Endothelial cell of umbilical vein (primary cell): Measurements from ENCODE around the gene IMPACT.

ENCODE experiments used
- EZH2 ChIP-seq: IDR thresholded peaks from 2 replicates; pipeline ENCODE4 v1.6.1; 2012; ENCODE audit warnings: borderline replicate concordance, low read depth, mild to moderate bottlenecking, moderate library complexity, low read length, inconsistent platforms; ENCODE audit not compliant: severe bottlenecking
- FOS ChIP-seq: IDR thresholded peaks from 2 replicates; pipeline ENCODE4 v1.6.1; 2011; ENCODE audit warnings: mild to moderate bottlenecking, low read length, moderate library complexity, borderline replicate concordance; ENCODE audit not compliant: insufficient read depth
- MYC ChIP-seq: IDR thresholded peaks from one replicate; pipeline ENCODE4 v1.6.1; 2011; ENCODE audit warnings: mild to moderate bottlenecking, low read depth, low read length
- POLR2A ChIP-seq: IDR thresholded peaks from 2 replicates; pipeline ENCODE4 v1.6.1; 2012; ENCODE audit warnings: low read depth, mild to moderate bottlenecking, control low read depth, low read length
- POLR2AphosphoS5 ChIP-seq: IDR thresholded peaks from 2 replicates; pipeline ENCODE4 v1.6.1; 2012; ENCODE audit warnings: low read depth, mild to moderate bottlenecking, control low read depth, low read length, moderate library complexity; ENCODE audit not compliant: insufficient read depth
- TF ChIP-seq, protein P1 (sequence below), 2 donors: IDR thresholded peaks; 1 replicate in 1 of 2; 2 replicates in 1 of 2; pipeline ENCODE4 v1.5.1; 2011; ENCODE audit warnings: low read length in 2 of 2, mild to moderate bottlenecking in 2 of 2, moderate library complexity in 2 of 2, control low read depth in 1 of 2, inconsistent platforms in 1 of 2, low read depth in 1 of 2; ENCODE audit not compliant: insufficient read depth in 1 of 2; ENCODE audit errors: extremely low read depth in 1 of 2

DNA sequence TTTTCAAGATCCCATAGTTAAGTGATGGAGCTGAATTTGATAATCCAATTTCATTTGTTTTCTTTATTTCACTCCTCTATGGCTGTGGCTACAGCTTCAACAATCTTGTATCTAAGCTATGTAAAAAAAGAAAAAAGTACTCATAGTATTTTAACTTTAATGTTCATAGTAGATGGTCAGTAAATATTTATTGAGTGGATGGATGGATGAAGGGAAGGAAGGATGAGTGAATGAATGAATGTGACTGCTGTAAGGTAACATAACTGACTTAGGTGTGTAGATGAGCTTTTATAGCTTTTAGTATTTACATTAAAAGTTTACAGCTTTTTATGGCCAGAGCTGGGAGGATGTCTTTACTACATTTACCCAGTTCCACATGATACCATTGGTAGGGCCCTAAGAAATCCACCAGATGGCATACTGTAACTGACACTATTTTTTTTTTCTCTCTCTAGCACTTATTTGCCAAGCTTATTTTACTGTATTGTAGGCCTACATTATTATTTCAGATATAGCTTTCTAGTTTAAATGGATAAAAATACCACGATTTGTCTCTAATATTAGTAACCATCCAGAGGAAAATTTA, 20.6 kb downstream of the IMPACT start:
- TF ChIP-seq POLR2AphosphoS5 (no peak), POLR2A (no peak), FOS (no peak), EZH2 (no peak), MYC (no peak)
- TF ChIP-seq, protein P1, sequence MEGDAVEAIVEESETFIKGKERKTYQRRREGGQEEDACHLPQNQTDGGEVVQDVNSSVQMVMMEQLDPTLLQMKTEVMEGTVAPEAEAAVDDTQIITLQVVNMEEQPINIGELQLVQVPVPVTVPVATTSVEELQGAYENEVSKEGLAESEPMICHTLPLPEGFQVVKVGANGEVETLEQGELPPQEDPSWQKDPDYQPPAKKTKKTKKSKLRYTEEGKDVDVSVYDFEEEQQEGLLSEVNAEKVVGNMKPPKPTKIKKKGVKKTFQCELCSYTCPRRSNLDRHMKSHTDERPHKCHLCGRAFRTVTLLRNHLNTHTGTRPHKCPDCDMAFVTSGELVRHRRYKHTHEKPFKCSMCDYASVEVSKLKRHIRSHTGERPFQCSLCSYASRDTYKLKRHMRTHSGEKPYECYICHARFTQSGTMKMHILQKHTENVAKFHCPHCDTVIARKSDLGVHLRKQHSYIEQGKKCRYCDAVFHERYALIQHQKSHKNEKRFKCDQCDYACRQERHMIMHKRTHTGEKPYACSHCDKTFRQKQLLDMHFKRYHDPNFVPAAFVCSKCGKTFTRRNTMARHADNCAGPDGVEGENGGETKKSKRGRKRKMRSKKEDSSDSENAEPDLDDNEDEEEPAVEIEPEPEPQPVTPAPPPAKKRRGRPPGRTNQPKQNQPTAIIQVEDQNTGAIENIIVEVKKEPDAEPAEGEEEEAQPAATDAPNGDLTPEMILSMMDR (IDR thresholded peaks at IDR 0.05; ENCODE audit: extremely low read depth in 1 of 2, insufficient read depth in 1 of 2, low read depth in 1 of 2, low read length in 2 of 2): no peak
